Osteoblast (primary cell): ENCODE measurements around the gene OXSR1. TPM values are rescaled to one million over a fixed set of nuclear protein-coding genes. Genes with fewer than 3 reads are reported as not detected.
"Not testable (repeated sequence)": the region's sequence is repeated elsewhere in the genome, so short reads cannot be mapped to it uniquely, and the experiment has no call there.

ENCODE experiments used
- DNase-seq: peaks from one replicate; pipeline ENCODE4 v3.0.0; 2011; ENCODE audit warnings: low spot score, mixed read lengths; ENCODE audit not compliant: insufficient read length; ENCODE audit errors: missing footprints
- H2AFZ ChIP-seq: 2 replicates; pipeline ENCODE4 v1.6.0; 2011; ENCODE audit warnings: mild to moderate bottlenecking, low read length
- H3K27ac ChIP-seq: 2 replicates; pipeline ENCODE4 v1.5.1; 2011; ENCODE audit warnings: mild to moderate bottlenecking, low read depth, low read length, moderate library complexity
- H3K27me3 ChIP-seq: 2 replicates; pipeline ENCODE4 v1.6.0; 2012; ENCODE audit warnings: mild to moderate bottlenecking, control low read depth, inconsistent platforms, low read length, moderate library complexity; ENCODE audit not compliant: insufficient read depth
- H3K36me3 ChIP-seq: 2 replicates; pipeline ENCODE4 v1.5.1; 2011; ENCODE audit warnings: mild to moderate bottlenecking, low read length, control low read depth, moderate library complexity; ENCODE audit not compliant: insufficient read depth
- H3K4me1 ChIP-seq: 2 replicates; pipeline ENCODE4 v1.5.1; 2011; ENCODE audit warnings: mild to moderate bottlenecking, low read length, control low read depth, moderate library complexity; ENCODE audit not compliant: insufficient read depth
- H3K4me2 ChIP-seq: 2 replicates; pipeline ENCODE4 v1.6.0; 2011; ENCODE audit warnings: mild to moderate bottlenecking, low read length; ENCODE audit not compliant: insufficient read depth
- H3K4me3 ChIP-seq: fragments of 200-600 bp; sonication (generic); 3 replicates; pipeline ENCODE4 v1.5.1; 2012; ENCODE audit warnings: mild to moderate bottlenecking, low read length, inconsistent platforms; ENCODE audit not compliant: insufficient read depth
- H3K79me2 ChIP-seq: 2 replicates; pipeline ENCODE4 v1.6.0; 2012; ENCODE audit warnings: mild to moderate bottlenecking, low read length, control low read depth, inconsistent platforms; ENCODE audit not compliant: insufficient read depth
- H3K9me3 ChIP-seq: 2 replicates; pipeline ENCODE4 v1.5.1; 2011; ENCODE audit warnings: low read depth, low read length, control low read depth
- H4K20me1 ChIP-seq: 2 replicates; pipeline ENCODE4 v1.6.0; 2012; ENCODE audit warnings: mild to moderate bottlenecking, low read length, control low read depth; ENCODE audit not compliant: insufficient read depth
- CTCF ChIP-seq: IDR thresholded peaks from 2 replicates; pipeline ENCODE4 v1.5.1; 2011; ENCODE audit warnings: mild to moderate bottlenecking, low read depth, low read length, moderate library complexity; ENCODE audit errors: extremely low read depth
- total RNA-seq: library from RNA; depleted of rRNA; stranded (reverse); fragments of >200 nt; gene quantifications from 2 replicates; pipeline ENCODE4 v1.2.3, GENCODE V29; 2012

The OXSR1 gene
- total RNA-seq, 1 donor, result 50.3 TPM

GRCh38 chr3:38190481-38190881 is 25.1 kb downstream of the OXSR1 start:
- peaks cover 19% of the 10 kb centered on the region for H3K36me3 ChIP-seq
- no peak for TF ChIP-seq CTCF
- H3K9me3 ChIP-seq, result no peaks in the 10 kb centered on the region
- H4K20me1 ChIP-seq, result peaks cover 7% of the 10 kb centered on the region
- no peaks in the 10 kb centered on the region for H3K27me3 ChIP-seq
- no peak for DNase-seq
- no peak overlapping the region for H3K27ac ChIP-seq
- peaks cover 4% of the 10 kb centered on the region for H3K4me1 ChIP-seq
- H2AFZ ChIP-seq, result no peak overlapping the region
- no peak overlapping the region for H3K4me2 ChIP-seq
- H3K79me2 ChIP-seq, result peaks cover 65% of the 10 kb centered on the region
- no peak overlapping the region for H3K4me3 ChIP-seq

DNA sequence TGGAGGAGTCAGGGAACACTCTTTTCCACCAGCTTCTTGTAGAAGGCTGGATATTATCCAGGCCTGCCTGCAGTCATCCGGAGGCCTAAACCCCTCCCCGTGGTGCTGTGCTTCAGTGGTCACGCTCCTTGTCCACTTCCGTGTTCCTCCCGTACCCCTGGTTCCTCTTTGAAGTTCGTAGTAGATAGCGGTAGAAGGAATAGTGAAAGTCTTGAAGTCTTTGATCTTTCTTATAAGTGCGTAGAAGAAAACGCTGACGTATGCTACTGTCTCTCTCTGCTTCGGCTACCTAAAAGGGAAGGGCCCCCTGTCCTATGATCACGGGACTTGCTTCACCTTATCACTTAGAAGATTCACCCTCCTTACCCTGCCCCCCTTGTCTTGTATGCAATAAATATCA is 37.6 kb downstream of the OXSR1 start:
- H3K27me3 ChIP-seq, H3K9me3 ChIP-seq, H3K27ac ChIP-seq, DNase-seq, H3K4me3 ChIP-seq, H3K4me2 ChIP-seq, H3K4me1 ChIP-seq, H2AFZ ChIP-seq: not testable (repeated sequence)
- Histone ChIP-seq H3K79me2 (peaks cover 79% of the 10 kb centered on the region), H4K20me1 (peaks cover 16% of the 10 kb centered on the region), H3K36me3 (peaks cover 12% of the 10 kb centered on the region)

GRCh38 chr3:38203690-38204089 is 38.4 kb downstream of the OXSR1 start:
- Histone ChIP-seq H4K20me1 (peaks cover 16% of the 10 kb centered on the region), H3K9me3 (no peaks in the 10 kb centered on the region), H3K4me1 (no peaks in the 10 kb centered on the region), H3K4me2 (no peak overlapping the region), H3K4me3 (no peak overlapping the region), H2AFZ (no peak overlapping the region), H3K27me3 (no peaks in the 10 kb centered on the region), H3K36me3 (peaks cover 11% of the 10 kb centered on the region), H3K79me2 (peaks cover 80% of the 10 kb centered on the region), H3K27ac (no peak overlapping the region)
- TF ChIP-seq CTCF, result no peak
- DNase-seq, result no peak

- DNase-seq, result no peak
- TF ChIP-seq CTCF, result no peak
- Histone ChIP-seq H2AFZ (no peak overlapping the region), H3K27me3 (no peaks in the 10 kb centered on the region), H3K4me1 (no peaks in the 10 kb centered on the region), H4K20me1 (peaks cover 16% of the 10 kb centered on the region), H3K79me2 (peaks cover 83% of the 10 kb centered on the region), H3K4me3 (no peak overlapping the region), H3K36me3 (peaks cover 1% of the 10 kb centered on the region), H3K27ac (no peak overlapping the region), H3K4me2 (no peak overlapping the region), H3K9me3 (no peaks in the 10 kb centered on the region)
Measured at GRCh38 chr3:38204599-38205471, 39.5 kb downstream of the OXSR1 start.
